GM12874 (cell line): ENCODE results near the gene ADAMTSL1.

ENCODE experiments used
- CTCF ChIP-seq: IDR thresholded peaks from 2 replicates; pipeline ENCODE4 v1.5.1; 2011; ENCODE audit warnings: low read depth, mild to moderate bottlenecking, control low read depth, low read length, moderate library complexity; ENCODE audit not compliant: insufficient read depth

ADAMTSL1 gene

GRCh38 chr9:18626046-18626698 lies 152.2 kb downstream of the ADAMTSL1 start:
- no peak for TF ChIP-seq CTCF

- no peak for TF ChIP-seq CTCF
These were observed 155.2 kb downstream of the ADAMTSL1 start for GRCh38 chr9:18629136-18629535.

- TF ChIP-seq CTCF, result no peak
These were observed 158.9 kb downstream of the ADAMTSL1 start for GRCh38 chr9:18632632-18633403.

GRCh38 chr9:18636781-18637180 lies 162.8 kb downstream of the ADAMTSL1 start:
- TF ChIP-seq CTCF, result no peak

- TF ChIP-seq CTCF, result no peak
These were observed 164.7 kb downstream of the ADAMTSL1 start for GRCh38 chr9:18638371-18639249.

- TF ChIP-seq CTCF, result no peak
These were observed 166.0 kb downstream of the ADAMTSL1 start for GRCh38 chr9:18639911-18640310.
